ENCODE data around the gene SIX6. TPM values are rescaled to one million over a fixed set of nuclear protein-coding genes. Genes with fewer than 3 reads are reported as not detected.
A peak's percentile ranks its signal among the peaks of the same experiment; 100 is the strongest.

Gene SIX6
- total RNA-seq, 3 donors from 2014 or later: not detected

GRCh38 chr14:60561845-60562746 lies 53.1 kb downstream of the SIX6 start:
- Histone ChIP-seq H3K9me3 (no peaks in the 10 kb centered on the region), H3K4me1 (ENCODE audit: low read depth) (no peaks in the 10 kb centered on the region), H3K4me3 (no peak overlapping the region), H3K36me3 (ENCODE audit: low read depth) (no peaks in the 10 kb centered on the region)
- ATAC-seq (peak; percentile 57), DNase-seq (peak in 1 of 3 donors; percentile 48)
- intact Hi-C loops (cut with DNase I, micrococcal nuclease): no loop called here
- no peak for TF ChIP-seq CTCF (IDR thresholded peaks at IDR 0.05)

Other genes with a start within 250 kb of the SIX6 start
- under 1 TPM in 1 of 3 donors, not detected in 2; 0.57 TPM for gene C14orf39, start 23.1 kb upstream of the SIX6 start, total RNA-seq
- gene SIX1, start 140.3 kb downstream of the SIX6 start, total RNA-seq: under 1 TPM in 1 of 3 donors, not detected in 2; 0.16 TPM
- under 1 TPM; 0.12 to 0.82 (median 0.14) TPM for gene SIX4, start 215.2 kb downstream of the SIX6 start, total RNA-seq
- gene MNAT1, start 225.6 kb downstream of the SIX6 start, total RNA-seq: 10 to 100 TPM; 13.4 to 19.8 (median 14.3) TPM